ENCODE data around the gene MGAT5B. TPM values are rescaled to one million over a fixed set of nuclear protein-coding genes. Genes with fewer than 3 reads are reported as not detected.
A peak's percentile ranks its signal among the peaks of the same experiment; 100 is the strongest.

MGAT5B gene
- total RNA-seq, 2 donors from 2014 or later = 3.6 TPM; not detected in 1

DNA sequence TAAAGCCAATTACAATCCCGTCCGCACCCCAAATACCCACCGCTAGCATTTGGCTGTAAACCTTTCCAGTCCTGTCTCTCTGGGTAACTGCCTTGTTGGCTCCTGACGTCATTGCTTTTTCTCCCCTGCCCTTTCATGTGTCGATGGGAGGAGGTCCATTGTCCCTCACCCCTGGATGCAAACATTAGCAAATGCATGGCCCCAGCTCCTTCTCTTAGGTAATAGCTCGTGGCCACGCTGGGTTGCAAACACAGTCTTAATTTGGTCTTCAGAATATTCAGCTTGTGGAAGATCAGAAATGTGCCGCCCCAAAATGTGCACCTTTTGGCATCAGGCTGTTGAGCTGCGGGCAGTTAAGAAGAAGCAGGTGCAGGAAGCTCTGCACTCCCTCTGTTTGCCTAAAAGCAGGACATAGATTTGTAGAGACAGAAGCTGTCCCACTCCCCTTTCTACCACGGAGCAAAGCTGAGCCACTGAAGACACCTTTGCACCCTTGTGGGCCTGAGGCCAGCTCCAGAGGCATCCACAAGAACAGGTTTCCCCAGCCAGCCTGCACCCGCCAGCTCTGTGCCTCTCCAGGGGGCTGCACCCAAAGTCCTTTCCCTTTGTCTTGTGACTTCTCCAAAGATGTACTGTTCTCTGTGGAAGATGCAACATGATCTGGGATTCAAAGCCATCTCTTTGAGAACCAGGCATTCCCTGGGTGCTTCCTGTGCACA lies 127.3 kb downstream of the MGAT5B start:
- TF ChIP-seq, protein P1, sequence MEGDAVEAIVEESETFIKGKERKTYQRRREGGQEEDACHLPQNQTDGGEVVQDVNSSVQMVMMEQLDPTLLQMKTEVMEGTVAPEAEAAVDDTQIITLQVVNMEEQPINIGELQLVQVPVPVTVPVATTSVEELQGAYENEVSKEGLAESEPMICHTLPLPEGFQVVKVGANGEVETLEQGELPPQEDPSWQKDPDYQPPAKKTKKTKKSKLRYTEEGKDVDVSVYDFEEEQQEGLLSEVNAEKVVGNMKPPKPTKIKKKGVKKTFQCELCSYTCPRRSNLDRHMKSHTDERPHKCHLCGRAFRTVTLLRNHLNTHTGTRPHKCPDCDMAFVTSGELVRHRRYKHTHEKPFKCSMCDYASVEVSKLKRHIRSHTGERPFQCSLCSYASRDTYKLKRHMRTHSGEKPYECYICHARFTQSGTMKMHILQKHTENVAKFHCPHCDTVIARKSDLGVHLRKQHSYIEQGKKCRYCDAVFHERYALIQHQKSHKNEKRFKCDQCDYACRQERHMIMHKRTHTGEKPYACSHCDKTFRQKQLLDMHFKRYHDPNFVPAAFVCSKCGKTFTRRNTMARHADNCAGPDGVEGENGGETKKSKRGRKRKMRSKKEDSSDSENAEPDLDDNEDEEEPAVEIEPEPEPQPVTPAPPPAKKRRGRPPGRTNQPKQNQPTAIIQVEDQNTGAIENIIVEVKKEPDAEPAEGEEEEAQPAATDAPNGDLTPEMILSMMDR (IDR thresholded peaks at IDR 0.05) = no peak
- intact Hi-C loops (cut with DNase I) = no loop called here
- DNase-seq (no peak), ATAC-seq (no peak)
- Histone ChIP-seq H3K9me3 (no peaks in the 10 kb centered on the region), H3K36me3 (replicated peaks in 1 of 2; ENCODE audit: insufficient read depth in 1 of 2, low read depth in 2 of 2) (no peaks in the 10 kb centered on the region), H3K4me3 (no peak overlapping the region), H3K27ac (no peak overlapping the region), H3K27me3 (no peaks in the 10 kb centered on the region), H3K4me1 (no peaks in the 10 kb centered on the region)
- 39 to 56% methylated on average over 9 to 11 of the region's 11 CpGs for WGBS, 2 donors

GRCh38 chr17:76996741-76997694 lies 128.8 kb downstream of the MGAT5B start:
- DNase-seq (no peak), ATAC-seq (no peak)
- Histone ChIP-seq H3K4me3 (no peak overlapping the region), H3K36me3 (replicated peaks in 1 of 2; ENCODE audit: insufficient read depth in 1 of 2, low read depth in 2 of 2) (no peaks in the 10 kb centered on the region), H3K4me1 (no peaks in the 10 kb centered on the region), H3K9me3 (no peaks in the 10 kb centered on the region), H3K27ac (no peak overlapping the region), H3K27me3 (no peaks in the 10 kb centered on the region)
- TF ChIP-seq, protein P1 (IDR thresholded peaks at IDR 0.05) = no peak
- no peak for TF ChIP-seq POLR2A (IDR thresholded peaks at IDR 0.05)
- intact Hi-C loops (cut with DNase I) = no loop called here
- 56 to 60% methylated on average over 9 to 16 of the region's 16 CpGs for WGBS, 2 donors

GRCh38 chr17:76997981-76998531 lies 129.9 kb downstream of the MGAT5B start:
- ATAC-seq = no peak
- H3K27me3 ChIP-seq = no peaks in the 10 kb centered on the region
- H3K4me3 ChIP-seq = no peak overlapping the region
- H3K36me3 ChIP-seq (replicated peaks in 1 of 2; ENCODE audit: insufficient read depth in 1 of 2, low read depth in 2 of 2) = no peaks in the 10 kb centered on the region
- no peaks in the 10 kb centered on the region for H3K9me3 ChIP-seq
- TF ChIP-seq, protein P1 (IDR thresholded peaks at IDR 0.05) = no peak
- no peak for TF ChIP-seq POLR2A (IDR thresholded peaks at IDR 0.05)
- 50 to 55% methylated on average over 16 of the region's 16 CpGs for WGBS, 2 donors
- DNase-seq = peak in 1 of 4 donors; percentile 3
- H3K27ac ChIP-seq = no peak overlapping the region
- intact Hi-C loops (cut with DNase I) = no loop called here
- H3K4me1 ChIP-seq = no peaks in the 10 kb centered on the region

DNA sequence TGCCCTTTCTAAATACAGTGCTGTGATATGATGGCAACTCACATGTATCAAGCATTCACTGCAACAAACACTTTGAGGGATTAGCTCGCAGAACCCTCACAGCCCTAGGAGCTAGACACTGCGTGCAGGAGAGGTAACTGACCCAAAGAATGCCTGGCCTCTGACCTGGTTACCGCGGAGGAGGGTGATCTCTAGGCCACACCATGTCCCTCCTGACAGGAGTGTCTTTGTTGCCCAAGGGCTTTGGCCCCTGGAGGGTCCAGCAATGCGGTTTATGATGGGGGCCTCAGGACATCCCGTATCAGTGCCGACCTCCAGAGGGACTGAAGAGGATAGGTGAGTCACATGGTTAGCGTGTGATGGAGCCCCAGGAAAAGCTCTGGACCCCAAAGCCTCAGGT lies 130.6 kb downstream of the MGAT5B start:
- Histone ChIP-seq H3K27ac (no peak overlapping the region), H3K9me3 (no peaks in the 10 kb centered on the region), H3K4me1 (no peaks in the 10 kb centered on the region), H3K27me3 (no peaks in the 10 kb centered on the region), H3K36me3 (replicated peaks in 1 of 2; ENCODE audit: insufficient read depth in 1 of 2, low read depth in 2 of 2) (no peaks in the 10 kb centered on the region), H3K4me3 (no peak overlapping the region)
- DNase-seq (no peak), ATAC-seq (no peak)
- TF ChIP-seq POLR2A (IDR thresholded peaks at IDR 0.05) = no peak
- TF ChIP-seq, protein P1 (IDR thresholded peaks at IDR 0.05) = no peak
- WGBS, 2 donors = 66 to 100% methylated on average over 1 to 8 of the region's 8 CpGs
- intact Hi-C loops (cut with DNase I) = no loop called here

Other genes starting within 250 kb of the MGAT5B start
- gene ST6GALNAC1, start 224.6 kb upstream of the MGAT5B start, total RNA-seq = 10 to 100 TPM in 1 of 2 donors, 1 to 10 TPM in 1; 9.3 to 13.5 TPM
- gene MXRA7, start 157.4 kb upstream of the MGAT5B start, total RNA-seq = 10 to 100 TPM; 71.9 to 87.4 TPM
- gene JMJD6, start 141.8 kb upstream of the MGAT5B start, total RNA-seq = 10 to 100 TPM; 15.2 to 20.0 TPM
- 10 to 100 TPM; 25.9 to 44.2 TPM for gene METTL23, start 141.6 kb upstream of the MGAT5B start, total RNA-seq
- 100 to 1,000 TPM; 258 to 301 TPM for gene SRSF2, start 131.1 kb upstream of the MGAT5B start, total RNA-seq
- gene MFSD11, start 130.3 kb upstream of the MGAT5B start, total RNA-seq = 10 to 100 TPM in 1 of 2 donors, 1 to 10 TPM in 1; 7.6 to 16.6 TPM

Measured in body of pancreas (tissue), 4 donors.